HG02840 (cell line): ENCODE results near the gene CDH10.

Experiments used
- ATAC-seq: cut with Tn5 transposase; IDR thresholded peaks from one replicate; pipeline ENCODE4 v1.9.1; 2021; ENCODE audit warnings: mild to moderate bottlenecking, moderate library complexity, moderate number of reproducible peaks; ENCODE audit not compliant: unreplicated experiment, low FRiP score

The CDH10 gene

DNA sequence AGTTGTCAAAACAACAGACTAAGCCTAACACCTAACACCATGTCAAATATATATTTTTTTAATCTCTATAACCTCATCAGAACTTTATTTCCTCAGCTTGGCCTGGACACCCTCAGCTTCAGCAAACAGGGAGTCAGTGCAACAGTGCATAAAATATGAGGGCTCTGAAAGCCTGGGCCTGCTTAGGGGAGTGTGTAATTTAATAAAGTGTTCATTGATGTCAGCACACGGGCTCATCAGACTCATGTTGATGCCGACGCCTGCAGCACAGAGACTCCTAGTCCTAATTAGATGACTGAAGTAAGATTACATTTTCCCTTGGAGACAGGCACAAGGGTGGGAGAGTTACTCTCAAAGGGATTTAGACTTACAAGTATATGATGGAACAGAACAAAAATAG lies 37.8 kb downstream of the CDH10 start:
- no peak for ATAC-seq

DNA sequence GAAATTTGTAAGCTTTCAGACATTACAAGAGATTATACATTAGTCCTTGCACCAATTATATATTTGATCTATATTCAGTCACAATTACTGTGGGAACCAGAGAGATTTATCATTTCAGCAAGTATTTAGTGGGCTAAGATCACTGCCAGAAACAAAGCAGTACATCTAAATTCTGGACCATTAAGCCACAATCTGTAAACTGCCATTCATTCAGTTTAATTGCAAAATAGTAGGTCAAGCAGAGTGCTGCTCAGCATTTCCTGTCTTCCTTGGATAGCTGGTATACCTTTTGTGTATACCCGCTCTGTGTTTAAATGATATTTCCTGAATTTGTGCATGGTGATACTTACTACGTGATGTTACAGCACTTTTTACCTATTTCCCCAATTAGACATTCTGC lies 42.6 kb downstream of the CDH10 start:
- no peak for ATAC-seq

DNA sequence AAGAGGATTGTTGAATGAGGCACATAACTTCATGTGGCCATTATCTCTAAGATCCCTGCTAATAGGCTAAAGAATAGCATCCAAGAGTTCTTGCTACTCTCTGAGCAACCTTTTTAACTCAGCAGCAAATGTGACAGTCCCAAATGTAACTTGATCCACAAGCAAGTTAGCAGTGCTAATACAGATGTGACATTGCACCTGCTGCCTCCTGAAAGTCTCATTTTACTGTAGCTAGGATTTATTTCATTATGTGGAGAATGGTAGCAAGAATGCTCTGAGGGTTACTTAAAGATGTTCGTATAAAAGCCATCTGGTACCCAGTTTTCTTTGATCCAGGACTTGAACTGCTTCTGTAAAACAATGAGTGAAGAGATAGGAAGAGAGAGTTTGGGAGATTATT lies 45.8 kb downstream of the CDH10 start:
- no peak for ATAC-seq

DNA sequence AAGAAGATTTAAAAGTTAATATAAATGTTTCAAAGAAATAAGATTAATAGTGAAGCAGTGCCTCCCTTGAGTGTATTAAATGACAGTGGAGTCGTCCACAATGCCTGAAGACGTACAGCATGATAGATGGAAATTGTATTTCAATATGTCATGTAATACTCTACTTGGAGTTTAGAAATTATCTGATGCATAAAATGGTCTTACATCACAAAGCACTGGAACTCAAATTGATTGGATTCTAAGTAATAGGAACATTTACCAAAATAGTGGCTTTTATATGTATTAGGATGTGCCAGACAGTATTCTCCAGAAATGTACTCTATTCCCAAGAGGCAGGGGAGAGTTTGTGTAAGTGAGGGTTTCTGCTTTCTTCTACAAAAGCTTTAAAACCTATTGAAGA lies 49.4 kb downstream of the CDH10 start:
- no peak for ATAC-seq

DNA sequence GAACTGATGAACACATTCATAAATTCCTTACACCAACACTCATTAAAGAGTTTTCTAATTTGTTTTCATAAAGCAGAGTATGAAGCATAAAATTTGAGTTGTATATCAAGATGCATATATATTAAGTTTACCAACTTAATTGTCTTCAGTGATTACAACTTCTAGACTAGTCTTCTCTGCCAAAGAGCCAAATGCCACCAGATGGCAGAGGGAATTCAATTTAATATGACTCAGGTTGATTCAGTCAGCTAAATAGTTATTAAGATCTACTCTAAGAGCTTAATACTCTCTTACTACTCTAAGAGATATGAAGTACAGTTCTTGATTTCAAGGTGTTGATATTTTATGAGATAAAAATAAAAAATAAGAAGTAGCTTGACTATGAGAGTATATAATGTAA lies 53.4 kb downstream of the CDH10 start:
- no peak for ATAC-seq

DNA sequence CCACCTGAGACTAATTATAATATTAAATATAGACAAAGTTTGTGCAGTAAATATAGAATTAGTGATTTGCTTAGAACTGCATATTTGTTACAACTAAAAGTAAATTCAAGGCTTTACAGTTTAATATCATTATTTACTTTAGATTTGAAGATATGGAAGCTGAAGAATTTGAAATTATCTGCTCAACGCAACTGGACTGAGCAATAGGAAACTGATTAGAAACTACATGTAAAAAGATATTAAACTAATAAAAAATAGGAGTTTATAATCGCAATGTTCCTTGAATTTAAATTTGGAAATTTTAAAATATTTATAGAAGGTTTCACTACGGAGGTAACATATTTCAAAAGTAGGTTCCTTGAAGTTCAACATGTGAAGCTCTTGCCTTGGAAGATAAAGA lies 55.2 kb downstream of the CDH10 start:
- ATAC-seq: no peak

DNA sequence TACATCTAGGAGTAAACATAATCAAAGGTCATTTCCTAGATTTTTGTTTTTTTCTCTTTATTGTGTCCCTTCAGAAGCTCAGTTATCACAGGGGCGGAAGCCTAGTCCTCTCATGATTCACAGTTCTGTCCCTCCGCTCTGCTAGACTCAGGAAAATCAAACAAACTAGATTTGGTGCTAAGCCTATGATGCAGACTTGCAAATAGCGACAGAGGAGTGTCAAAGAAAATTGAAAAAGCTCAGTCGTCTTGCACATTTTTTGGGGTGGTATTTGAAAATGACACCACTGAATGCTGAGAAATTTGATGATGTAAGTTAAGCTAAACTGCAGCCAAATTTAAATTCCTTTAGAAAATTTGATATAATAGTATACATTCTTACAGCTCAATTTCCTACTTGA lies 59.0 kb downstream of the CDH10 start:
- ATAC-seq: no peak

DNA sequence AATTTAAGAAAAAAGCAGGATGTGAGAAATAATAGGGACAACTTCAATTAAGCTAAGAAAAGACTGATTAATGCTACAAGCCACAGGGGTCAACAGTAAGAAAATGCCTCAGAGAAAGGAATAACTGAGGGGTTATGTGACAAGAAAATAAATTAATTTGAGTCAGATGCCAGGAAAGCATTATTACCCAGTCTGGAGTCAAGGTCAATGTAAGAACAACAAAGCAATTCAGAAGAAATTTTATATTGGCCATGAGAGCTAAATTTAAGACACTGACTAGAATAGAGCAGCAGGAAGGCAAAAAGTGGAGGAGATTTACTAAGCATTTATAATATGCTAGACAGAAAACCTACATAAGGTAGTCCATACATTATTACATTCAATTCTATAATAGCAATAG lies 73.5 kb downstream of the CDH10 start:
- ATAC-seq: no peak

DNA sequence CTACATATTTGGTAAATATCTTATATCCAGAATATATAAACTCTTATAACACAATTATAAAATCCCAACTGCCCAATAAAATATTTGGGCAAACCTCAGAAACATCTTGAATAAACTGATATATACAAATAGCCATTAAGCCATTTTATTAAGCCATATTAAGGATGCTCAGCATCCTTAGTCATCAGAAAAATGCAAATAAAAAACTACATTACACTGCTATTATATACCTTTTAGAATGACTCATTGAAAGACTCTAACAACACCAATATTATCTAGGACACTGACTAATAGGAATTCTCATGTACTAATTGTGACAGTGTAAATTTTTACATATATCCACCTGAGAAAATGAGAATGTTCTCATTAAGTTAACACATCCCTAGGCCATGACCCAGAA lies 77.8 kb downstream of the CDH10 start:
- no peak for ATAC-seq

DNA sequence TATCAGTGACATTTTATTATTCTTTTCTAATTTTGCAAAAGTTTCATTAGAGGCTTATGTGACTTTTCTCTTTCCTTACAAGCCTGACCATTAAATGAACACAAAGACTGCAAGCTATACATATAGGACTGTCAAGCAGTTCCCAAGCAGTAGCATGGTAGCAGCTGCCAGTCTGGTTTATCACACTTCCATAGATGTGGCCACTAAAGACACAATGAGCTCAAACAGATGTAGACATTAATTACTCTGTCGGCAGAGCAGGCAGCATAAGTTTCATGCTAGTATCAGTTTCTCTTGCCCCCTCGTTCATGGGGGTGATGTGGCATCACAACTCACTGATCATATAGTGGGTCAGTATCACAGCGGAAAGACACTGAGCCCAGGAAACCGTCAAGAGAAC lies 89.5 kb downstream of the CDH10 start:
- ATAC-seq: no peak

DNA sequence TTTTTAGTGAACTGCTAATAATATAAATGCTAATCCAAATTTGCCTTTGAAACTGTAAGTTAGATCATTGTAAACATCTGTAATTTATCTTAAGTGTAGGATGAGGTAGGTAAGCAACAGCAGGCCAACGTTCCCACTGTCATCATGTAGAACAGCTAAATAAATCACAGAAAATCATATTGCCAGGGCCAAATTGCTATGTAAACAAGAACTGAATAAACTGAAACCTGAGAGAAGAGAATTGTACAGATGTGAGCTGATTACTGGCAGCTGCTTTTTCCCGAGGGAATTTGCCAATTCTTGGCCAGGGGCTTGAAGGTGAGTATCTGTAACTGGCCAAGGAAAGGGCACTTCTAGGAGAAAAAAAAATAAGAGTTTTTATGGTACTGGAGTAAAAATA lies 97.6 kb downstream of the CDH10 start:
- no peak for ATAC-seq

DNA sequence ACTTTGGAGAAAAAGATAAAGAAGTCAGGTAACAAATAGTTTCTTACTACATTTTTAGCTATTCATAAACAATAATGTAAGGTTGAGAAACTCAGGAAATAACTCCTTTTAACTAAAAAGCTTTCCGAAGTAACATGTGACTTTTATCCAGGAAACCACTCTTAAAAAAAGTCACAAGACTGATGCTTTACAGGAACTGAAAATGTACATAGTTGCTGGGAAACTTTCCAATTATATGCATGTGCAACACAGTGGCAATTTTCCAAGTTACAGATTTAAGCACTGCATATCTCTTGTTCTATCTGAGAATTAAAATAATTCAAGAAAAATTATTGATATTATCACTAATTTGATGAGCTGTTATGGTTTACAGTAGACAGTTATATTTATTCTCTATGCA lies 105.2 kb downstream of the CDH10 start:
- no peak for ATAC-seq

DNA sequence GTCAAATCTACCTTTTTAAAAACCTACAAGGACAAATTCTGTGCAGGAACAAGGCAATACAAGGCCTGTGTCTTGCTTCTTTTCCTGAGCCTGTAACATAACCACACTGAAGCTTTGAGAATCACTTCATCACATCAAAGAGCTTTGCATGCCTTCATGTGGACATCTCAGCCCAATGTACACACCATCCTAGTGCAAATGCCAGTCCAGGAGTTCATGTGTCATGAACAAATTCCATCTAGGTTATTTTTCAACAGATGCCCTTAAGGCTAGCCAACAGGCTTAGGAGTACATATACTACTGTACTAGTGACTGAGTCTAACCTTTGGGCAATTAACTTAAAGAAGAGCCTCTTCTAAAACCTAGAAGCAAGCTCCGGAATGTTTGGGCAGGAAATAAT lies 106.4 kb downstream of the CDH10 start:
- ATAC-seq: no peak

DNA sequence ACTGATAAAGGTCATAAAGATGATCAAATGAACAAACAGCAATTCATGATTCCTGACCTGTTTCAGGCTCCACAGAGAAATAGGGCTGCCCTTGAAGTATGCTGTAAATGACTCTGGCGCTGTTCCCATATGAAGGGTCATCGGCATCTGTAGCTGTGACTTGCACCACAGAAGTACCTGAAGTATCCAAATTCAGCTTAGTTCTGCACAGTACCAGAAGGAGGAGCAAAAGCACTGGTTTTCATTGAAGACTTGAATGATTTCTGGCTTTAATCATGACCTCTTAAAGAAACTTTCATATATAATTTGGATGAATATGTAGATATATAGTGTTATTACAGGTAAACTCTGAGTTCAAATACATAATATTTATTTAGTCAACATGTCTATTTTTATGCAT lies 109.1 kb downstream of the CDH10 start:
- ATAC-seq: no peak

DNA sequence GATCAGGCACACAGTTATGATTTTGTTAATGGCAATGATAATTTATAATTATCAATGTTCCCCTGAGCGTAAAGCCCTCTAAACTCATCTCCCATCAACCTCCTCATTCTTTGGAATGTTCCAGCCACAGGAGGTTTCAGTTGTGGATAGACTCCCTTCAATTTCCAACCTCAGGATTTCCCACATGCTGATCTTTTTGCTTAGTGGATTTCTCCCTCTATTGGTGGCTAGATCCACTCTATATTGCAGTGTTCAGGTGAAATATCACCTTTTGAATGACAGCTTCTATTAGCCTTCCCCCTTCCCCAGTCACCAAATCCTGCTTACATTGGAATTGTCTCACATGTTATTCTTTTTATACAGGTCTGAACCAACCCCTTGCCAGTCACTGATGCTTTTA lies 113.9 kb downstream of the CDH10 start:
- no peak for ATAC-seq

DNA sequence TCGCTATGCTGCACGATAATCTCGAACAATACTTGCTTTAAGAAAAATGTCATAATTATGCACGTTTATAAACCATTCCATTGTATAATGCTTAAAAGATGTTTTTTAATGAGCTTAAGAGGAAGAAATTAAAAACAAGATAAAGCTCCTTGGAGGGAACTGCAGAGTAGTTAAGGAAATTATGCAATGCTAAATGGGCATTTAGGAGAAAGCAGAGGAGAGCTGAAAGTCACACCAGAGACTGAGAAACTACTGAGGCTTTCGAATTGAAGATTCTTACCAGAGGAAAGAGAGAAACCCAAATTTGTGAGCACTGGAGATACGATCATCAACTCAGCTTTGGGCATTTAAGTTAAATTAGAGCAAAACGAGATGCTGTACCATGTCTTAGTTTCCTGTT lies 119.4 kb downstream of the CDH10 start:
- no peak for ATAC-seq

DNA sequence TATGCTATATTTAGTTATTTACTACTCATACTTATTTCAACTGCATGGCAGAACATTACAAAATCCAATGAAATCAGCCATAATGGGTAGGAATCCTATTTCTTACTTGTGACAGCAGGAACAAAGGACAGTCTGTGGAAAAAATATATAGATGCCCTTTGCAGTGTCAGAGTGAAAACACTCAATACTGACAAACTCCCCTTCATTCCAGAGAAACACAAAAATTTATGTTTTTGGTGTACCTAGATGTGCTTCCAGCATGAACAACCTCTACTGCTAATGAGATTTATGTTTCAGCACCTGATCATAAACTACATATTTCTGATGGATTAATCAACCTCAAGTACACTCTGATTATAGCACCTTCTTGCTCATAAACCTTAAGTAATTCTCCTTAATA lies 132.4 kb downstream of the CDH10 start:
- ATAC-seq: no peak

DNA sequence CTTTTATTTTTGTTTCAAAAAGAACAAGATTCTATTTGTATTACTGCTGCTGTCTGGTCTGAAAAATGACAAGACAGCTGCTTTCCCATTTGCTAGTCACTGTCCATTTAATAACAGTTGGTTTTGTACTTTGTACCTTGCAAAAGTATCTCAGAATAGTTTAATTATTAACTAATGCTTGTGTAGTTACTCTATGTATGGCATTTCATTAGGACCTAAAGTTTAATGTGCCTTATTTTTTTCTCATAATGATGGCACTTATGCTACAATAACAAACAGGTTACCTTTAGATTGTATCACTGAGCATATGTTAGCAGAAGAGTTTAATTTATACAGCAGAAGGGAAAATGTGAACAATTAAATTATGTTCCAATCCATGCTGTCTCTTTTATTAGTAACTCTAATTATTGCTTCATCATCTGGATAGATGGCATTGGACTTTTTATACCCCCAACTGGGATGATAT lies 134.2 kb downstream of the CDH10 start:
- ATAC-seq: no peak

DNA sequence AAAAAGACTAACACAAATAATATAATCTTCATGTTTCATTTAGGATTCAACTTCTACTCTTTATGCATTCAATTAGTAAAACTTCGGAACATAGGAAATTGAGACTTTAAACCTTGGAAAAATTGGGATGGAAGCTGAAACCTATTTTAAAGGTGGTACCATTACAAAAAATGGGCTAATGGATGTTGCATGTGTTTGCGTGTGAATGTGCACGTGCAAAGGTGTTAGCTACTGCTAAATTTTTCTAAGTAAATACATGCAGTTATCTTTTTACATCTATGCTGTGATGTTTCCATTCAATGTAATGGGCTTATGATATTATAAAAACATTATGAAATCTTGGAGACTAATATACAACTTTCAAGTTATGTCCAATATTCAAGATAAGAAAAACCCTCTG lies 134.8 kb downstream of the CDH10 start:
- ATAC-seq: no peak

DNA sequence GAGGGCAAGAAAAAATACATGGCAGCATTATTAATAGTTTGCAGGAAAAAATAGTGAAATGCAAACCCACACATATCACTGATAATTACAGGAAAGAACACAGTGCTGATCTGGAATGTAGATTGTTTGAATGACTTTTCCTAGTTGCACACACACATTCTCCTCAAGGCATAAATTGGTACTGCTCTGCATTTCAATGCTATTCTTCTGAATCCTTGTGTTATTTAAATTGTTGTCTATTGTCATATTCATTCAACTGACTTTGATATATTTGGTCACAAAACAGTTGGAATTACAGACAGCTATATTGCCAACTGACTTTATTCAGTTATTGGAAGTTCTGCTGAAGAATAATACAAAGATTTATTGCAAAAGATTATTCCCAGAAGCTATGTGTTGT lies 139.5 kb downstream of the CDH10 start:
- no peak for ATAC-seq

DNA sequence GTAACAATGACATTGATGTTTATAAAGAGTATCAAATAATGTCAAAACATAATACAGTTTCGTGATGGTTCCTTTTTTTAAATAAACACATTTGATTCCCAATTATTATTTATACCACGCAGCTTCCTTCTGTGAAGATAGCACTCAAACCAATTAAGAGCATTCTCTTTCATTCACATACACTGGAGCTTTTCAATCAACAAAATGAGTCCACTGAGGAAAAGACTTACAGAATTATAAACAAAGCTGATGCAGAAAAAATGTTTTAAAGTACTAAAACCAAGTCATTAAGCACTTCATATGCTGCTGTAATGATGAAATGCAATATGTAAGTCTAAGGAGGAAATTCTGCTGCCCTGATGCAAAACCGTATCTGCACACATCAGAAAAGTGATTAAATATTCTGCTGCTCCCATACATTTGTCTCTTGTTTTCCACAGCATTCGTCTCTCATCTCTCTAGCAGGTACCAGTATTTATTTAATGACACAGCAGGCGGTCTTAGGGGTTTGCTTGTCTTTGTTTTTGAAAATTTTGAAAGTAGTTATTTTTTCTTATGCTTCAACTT lies 147.1 kb downstream of the CDH10 start:
- no peak for ATAC-seq

DNA sequence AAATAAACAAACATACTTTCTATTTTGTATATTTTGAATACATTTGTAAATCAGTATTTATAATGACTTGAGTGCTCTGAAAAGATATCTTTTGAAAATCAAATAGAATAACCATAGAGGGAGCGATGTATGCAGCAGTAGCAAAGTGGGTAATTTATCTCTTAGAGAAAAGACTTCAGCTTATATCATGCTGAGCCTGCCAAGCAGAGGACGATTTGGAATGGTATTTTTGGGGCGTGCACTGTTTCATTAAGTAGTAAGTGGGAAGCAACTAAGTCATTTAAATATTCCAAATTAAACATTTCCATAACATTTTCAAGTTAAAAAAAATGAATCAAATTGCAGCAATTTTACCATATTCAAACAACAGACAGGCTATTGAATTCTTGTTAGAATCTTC lies 147.6 kb downstream of the CDH10 start:
- no peak for ATAC-seq

DNA sequence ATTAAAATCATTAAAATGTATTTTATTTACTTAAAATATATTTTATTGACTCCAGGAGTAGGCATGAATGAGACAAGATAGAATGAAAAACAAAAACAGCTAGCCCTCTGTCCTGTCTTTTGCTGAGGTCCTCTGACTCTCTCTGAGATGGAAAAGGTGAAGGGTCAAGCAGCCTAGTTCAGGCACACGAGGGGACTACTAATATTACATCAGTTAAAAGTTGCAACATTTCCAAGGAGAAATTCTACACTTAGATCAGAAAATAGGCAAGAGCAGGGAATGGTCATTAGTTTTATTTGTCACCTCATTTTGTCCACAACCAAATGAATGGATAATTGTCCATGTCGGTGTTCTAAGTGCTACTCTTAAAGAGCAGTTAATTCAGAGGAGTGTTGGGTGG lies 148.5 kb downstream of the CDH10 start:
- ATAC-seq: no peak
